ENCODE results near the gene FARS2.

FARS2 gene

GRCh38 chr6:5759571-5759970 lies 498.3 kb downstream of the FARS2 start:
- no peak overlapping the region for H3K27ac ChIP-seq
- no peak for TF ChIP-seq ZFX (IDR thresholded peaks at IDR 0.05)
- no peak for TF ChIP-seq CTCF (conservative IDR thresholded peaks at IDR 0.05)

- no peak for TF ChIP-seq ZFX (IDR thresholded peaks at IDR 0.05)
- no peak for TF ChIP-seq CTCF (conservative IDR thresholded peaks at IDR 0.05)
- H3K27ac ChIP-seq: no peak overlapping the region
Measured at GRCh38 chr6:5761370-5761769, 500.1 kb downstream of the FARS2 start.

GRCh38 chr6:5762561-5762968 lies 501.3 kb downstream of the FARS2 start:
- TF ChIP-seq ZFX (IDR thresholded peaks at IDR 0.05) (no peak), CTCF (conservative IDR thresholded peaks at IDR 0.05) (no peak)
- no peak overlapping the region for H3K27ac ChIP-seq

GRCh38 chr6:5763407-5763806 lies 502.1 kb downstream of the FARS2 start:
- TF ChIP-seq CTCF (conservative IDR thresholded peaks at IDR 0.05) (no peak), ZFX (IDR thresholded peaks at IDR 0.05) (no peak)
- H3K27ac ChIP-seq: no peak overlapping the region

- H3K27ac ChIP-seq: no peak overlapping the region
- TF ChIP-seq CTCF (conservative IDR thresholded peaks at IDR 0.05) (no peak), ZFX (IDR thresholded peaks at IDR 0.05) (no peak)
Measured at GRCh38 chr6:5763871-5764270, 502.6 kb downstream of the FARS2 start.

- TF ChIP-seq ZFX (IDR thresholded peaks at IDR 0.05): no peak
- no peak for TF ChIP-seq CTCF (conservative IDR thresholded peaks at IDR 0.05)
Measured at GRCh38 chr6:5764401-5764955, 503.2 kb downstream of the FARS2 start.

GRCh38 chr6:5765141-5765760 lies 503.9 kb downstream of the FARS2 start:
- no peak overlapping the region for H3K27ac ChIP-seq
- TF ChIP-seq CTCF (conservative IDR thresholded peaks at IDR 0.05) (no peak), ZFX (IDR thresholded peaks at IDR 0.05) (no peak)

More at GRCh38 chr6:5764401-5764955, 503.2 kb downstream of the FARS2 start:
- H3K27ac ChIP-seq: no peak overlapping the region
